ENCODE data around the gene CDC42BPG.

DNA sequence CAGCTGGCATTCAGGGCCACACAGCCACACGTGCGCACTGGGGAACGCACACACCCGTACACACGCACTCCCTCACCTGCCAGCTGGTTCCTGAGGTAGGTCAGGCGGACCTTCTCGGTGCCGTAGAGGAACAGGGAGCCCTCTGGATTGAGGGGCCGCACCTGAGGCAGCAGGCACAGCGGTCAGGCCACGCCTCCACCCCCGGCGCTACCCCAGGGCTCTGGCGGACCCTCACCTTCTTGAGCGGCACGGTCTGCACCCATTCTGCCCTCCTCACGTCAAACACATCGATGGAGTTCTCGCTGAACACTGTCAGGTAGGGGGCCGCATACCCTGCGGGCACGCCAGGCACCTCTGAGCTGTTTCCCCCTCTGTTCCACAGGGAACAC, 17.0 kb downstream of the CDC42BPG start:
- TF ChIP-seq POLR2AphosphoS5 (IDR thresholded peaks at IDR 0.05) (no peak), POLR2A (IDR thresholded peaks at IDR 0.05) (no peak)
- TF ChIP-seq, protein P1, sequence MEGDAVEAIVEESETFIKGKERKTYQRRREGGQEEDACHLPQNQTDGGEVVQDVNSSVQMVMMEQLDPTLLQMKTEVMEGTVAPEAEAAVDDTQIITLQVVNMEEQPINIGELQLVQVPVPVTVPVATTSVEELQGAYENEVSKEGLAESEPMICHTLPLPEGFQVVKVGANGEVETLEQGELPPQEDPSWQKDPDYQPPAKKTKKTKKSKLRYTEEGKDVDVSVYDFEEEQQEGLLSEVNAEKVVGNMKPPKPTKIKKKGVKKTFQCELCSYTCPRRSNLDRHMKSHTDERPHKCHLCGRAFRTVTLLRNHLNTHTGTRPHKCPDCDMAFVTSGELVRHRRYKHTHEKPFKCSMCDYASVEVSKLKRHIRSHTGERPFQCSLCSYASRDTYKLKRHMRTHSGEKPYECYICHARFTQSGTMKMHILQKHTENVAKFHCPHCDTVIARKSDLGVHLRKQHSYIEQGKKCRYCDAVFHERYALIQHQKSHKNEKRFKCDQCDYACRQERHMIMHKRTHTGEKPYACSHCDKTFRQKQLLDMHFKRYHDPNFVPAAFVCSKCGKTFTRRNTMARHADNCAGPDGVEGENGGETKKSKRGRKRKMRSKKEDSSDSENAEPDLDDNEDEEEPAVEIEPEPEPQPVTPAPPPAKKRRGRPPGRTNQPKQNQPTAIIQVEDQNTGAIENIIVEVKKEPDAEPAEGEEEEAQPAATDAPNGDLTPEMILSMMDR (IDR thresholded peaks at IDR 0.05): no peak
